ENCODE data around the gene SIAH3.

DNA sequence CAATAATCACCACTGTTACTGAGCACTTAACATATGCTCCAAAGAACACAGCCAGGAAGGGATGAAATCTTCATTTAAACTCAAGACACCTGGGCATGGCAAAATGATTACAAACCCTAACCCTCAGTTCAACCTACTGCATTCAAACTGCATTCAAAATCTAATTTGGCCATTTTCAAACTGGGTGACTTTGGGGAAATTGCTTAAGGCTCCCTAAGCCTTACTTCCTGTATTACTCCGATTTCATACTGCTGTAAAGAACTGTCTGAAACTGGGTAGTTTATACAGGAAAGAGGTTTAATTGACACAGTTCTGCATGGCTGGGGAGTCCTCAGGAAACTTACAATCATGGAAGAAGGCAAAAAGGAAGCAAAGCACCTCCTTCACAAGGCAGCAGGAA, 99.0 kb downstream of the SIAH3 start:
- TF ChIP-seq, protein P1, sequence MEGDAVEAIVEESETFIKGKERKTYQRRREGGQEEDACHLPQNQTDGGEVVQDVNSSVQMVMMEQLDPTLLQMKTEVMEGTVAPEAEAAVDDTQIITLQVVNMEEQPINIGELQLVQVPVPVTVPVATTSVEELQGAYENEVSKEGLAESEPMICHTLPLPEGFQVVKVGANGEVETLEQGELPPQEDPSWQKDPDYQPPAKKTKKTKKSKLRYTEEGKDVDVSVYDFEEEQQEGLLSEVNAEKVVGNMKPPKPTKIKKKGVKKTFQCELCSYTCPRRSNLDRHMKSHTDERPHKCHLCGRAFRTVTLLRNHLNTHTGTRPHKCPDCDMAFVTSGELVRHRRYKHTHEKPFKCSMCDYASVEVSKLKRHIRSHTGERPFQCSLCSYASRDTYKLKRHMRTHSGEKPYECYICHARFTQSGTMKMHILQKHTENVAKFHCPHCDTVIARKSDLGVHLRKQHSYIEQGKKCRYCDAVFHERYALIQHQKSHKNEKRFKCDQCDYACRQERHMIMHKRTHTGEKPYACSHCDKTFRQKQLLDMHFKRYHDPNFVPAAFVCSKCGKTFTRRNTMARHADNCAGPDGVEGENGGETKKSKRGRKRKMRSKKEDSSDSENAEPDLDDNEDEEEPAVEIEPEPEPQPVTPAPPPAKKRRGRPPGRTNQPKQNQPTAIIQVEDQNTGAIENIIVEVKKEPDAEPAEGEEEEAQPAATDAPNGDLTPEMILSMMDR (IDR thresholded peaks at IDR 0.05), result no peak
- TF ChIP-seq POLR2AphosphoS5 (IDR thresholded peaks at IDR 0.05) (no peak), POLR2A (IDR thresholded peaks at IDR 0.05) (no peak)
